NCI-H2227 treated with DMSO at 0.1 percent for 48 hours (cell line): ENCODE measurements around the gene GRK6.
"Not testable (repeated sequence)": the region's sequence is repeated elsewhere in the genome, so short reads cannot be mapped to it uniquely, and the experiment has no call there.

Experiments
- DNase-seq: peaks from one replicate; lab custom pipeline; 2025; lab: John Stamatoyannopoulos, UW

GRK6 gene

DNA sequence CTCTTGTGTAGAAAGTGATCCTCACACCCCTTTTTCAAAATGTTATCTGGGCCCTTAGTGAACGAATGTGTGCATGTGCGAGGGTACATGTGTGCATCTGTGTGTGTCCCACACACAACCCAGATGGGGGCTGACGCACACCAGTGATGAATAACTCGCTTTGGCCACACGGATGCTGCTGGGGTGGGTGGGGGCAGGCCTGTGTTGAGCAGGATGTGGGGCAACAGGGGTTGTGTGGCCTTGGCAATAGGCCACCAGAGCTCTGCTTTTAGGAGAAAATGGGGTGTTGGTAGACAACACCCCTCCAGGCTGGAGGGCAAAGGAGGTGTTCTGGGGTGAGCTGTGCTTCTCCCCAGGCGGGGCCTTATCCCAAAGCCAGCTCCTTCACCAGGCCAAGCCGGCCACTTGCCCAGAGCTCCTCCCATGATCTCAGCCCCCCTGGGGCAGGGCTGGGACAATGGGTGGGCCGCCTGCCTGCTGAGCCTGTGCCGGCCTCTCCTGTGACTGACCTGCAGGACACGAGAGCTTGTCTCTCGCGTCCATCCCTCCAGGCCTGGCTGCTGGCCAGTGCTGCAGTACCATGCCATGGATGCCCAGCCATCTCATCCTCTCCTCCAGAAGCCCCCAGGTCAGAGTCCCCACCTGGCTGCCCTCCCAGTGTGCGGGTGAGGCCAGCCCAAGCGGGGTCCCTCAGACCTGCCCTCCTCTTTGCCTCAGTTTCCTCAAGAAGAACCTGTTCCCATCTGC, 45.3 kb downstream of the GRK6 start:
- DNase-seq, result no peak

DNA sequence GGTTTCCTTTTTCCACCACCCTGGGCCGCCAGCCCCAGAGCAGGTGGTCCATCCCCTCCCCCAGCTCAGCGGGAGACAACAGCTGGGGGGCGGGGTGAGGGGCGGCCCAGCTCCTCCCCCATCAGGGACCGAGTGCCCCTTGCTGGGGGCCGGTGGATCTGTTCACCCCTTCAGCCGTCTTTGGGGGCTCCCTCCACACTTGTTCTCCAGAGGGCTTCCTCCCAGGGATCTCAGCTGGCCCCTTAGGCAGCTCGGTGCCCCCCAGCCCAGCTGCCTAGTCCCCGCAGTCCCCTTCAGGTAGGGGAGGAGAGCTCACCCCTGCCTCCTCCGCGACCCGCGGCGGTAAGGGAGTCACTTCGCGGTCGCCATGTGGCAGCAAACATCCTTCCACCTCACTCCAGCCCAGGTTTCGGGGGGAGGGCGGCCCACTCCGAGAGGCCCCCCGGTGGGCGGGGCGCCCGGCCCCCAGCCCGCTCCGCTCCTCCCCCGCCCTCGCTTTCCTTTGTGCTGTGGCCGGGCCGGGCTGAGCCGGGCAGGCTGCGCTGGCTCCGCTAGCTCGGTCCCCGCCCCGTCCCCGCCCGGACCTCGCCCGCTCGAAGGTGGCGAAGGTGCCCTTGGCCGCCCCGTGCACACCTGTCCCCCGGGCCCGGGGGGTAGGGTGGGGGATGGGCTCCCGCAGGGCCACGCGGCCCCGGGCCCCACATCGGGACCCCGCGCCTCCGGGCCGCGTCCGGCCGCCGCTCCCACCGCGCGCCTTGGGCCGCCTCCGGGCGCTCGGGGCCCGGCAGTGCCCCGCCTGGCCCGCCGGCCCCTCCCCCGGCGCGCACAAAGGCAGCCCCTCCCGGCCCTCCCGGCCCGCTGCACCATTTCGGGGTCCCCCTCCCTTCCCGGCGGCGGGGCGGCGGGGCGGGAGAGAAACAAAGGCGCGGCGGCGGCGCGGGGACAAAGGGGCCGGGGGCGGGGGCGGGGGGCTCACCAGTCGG, 46.3 kb downstream of the GRK6 start:
- no peak for DNase-seq

DNA sequence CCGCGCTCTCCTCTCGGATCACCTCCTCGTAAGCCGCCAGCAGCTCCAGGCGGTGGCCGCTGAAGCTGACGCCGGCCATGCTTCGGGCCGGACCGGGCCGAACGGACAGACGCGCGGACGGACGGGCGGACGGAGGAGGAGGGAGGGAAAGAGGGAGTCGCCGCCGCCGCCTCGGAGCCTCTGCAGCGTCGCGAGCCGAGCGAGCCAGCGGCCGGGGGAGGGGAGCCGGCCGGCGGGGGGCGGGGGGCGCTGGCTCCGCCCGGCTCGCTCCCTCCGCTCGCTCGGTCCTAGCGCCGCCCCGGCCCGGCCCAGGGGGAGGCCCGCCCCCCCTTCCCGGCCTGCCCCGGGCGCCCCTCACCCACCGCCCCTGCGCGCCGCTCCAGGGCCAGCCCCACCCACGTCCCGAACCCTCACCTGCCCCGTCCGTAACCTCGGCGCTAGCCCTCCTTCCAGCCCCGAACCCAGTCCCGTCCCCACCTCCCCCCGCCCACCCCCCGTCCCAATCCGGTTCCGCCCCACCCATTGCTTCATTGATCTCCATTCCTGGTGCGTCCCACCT, 47.0 kb downstream of the GRK6 start, which contains the start of gene DBN1:
Gene DBN1 (minus strand): TSS at position 192 of the 559 bp plus-strand sequence. CDS start 113 bp downstream, at position 79.
- DNase-seq, result no peak

DNA sequence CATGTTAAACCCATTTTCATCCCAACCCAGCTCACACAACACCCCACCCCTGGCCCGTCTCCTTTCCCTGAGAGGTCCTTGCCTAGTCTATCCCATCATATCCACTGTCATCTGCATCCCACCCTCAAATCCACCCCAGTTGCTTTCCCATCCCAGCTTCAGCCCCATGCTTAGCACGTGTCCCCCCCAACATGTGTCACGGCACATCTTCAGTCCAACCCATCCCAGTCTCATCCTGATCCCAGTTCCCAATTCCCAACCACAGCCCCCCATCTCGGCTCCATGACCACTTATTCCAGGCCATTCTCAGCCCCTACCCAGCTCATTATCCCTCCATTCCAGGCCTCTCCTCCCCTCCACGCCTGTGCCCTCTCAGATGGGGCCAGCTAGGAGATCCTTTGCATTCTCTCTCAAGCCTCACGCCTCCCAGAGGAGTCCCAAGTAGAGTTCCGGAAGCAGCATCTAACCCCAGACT, 47.6 kb downstream of the GRK6 start:
- DNase-seq, result no peak

DNA sequence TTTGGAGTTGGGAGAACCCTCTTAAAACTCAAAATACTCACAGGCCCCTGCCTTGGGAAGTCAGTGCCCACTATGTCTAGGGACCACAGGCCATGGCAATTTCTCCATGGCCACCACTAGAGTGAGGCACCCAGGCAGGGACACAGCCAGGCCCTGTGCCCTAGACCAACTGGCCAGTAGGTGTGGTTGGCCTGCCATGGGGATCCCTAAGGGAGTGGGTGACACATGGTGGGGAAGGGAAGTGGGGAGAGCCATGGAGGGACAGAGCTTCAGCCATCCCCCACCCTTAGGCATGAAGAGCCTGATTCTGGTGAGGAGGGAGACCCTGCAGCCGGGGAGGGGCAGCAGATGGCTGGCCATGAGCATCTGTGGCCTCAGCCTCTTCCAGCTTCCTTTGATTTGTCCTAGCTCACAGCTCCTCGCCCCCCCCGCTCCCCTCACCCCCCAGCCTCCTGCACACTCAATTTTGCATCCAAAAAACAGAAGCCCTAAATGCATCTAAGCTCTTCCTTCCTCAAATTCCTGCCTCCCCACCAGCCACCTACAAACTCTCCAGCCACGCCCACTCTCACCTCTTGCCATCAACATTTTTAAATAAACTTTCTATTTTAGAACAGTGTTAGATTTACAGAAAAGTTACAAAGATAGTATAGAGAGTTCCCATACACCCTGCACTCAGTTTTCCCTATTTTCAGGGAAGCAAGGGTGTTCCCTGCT, 48.5 kb downstream of the GRK6 start:
- DNase-seq, result no peak

DNA sequence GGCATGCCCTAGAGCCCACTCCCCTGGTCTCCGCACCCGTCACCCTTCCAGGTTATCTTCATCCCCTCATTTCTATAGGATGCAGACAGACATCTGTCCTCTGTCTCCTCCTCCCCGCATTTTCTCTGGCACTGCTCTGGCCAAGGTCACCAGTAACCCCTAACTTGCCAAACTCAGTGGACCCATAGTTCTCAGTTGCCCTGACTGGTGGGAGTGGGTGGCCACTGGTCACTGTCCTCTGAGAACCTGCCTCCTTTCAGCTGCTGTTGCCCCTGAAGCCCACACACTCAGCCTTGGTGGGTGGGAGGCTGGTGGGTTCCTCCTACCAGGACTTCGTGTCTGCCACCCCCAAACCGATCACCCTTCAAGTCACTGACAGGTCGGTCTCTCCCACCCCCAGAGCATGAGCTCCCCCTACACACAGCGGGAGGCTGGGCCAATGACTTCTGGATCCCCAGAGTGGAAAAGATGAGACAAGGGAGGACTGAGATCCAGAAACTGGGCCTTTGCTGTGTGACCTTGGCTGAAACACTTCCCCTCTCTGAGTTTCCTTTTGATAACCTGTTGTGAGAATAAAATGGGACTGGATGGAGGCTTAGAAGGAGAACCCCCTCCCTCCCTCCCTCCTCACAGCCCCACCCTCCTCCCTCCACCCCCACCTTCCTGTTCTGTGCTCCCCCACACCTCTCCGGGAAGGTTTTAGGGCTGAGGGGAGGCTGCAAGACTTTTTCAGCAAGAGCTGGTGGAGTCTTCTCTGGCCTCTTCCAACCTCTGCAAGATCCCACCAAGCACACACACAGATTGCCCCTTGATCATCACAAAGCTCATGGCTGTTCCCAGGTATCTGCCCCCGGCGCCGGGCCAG, 49.3 kb downstream of the GRK6 start:
- no peak for DNase-seq

DNA sequence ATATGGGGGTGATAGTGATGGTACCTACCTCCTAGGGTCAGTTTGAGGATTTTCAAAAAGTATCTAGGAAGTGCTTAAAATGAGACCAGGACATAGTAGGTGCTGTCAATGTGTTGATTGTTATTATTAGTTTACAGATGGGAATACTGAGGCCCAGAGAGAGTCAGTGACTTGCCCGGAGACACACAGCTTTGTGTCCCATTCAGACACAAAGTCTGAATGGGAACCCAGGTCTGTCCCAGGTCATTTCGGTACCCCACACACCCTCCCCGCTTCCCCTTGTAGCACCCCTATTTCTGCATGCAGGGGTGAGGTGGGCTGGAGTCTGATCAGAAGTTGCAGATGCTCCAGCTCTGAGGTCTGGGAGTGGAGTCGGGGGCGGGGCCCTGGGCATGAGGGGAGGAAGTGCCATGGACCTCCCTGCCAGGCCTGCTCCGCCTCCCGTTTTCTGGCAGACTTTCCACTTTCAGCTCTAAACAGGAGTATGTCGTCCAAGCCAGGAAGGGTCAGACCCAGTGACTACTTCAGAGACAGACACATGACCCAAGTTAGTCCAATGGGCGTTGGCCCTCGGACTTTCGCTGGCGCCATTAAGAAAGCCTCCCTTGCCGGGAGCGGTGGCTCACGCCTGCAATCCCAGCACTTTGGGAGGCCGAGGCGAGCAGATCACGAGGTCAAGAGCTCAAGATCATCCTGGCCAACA, 50.2 kb downstream of the GRK6 start:
- no peak for DNase-seq

DNA sequence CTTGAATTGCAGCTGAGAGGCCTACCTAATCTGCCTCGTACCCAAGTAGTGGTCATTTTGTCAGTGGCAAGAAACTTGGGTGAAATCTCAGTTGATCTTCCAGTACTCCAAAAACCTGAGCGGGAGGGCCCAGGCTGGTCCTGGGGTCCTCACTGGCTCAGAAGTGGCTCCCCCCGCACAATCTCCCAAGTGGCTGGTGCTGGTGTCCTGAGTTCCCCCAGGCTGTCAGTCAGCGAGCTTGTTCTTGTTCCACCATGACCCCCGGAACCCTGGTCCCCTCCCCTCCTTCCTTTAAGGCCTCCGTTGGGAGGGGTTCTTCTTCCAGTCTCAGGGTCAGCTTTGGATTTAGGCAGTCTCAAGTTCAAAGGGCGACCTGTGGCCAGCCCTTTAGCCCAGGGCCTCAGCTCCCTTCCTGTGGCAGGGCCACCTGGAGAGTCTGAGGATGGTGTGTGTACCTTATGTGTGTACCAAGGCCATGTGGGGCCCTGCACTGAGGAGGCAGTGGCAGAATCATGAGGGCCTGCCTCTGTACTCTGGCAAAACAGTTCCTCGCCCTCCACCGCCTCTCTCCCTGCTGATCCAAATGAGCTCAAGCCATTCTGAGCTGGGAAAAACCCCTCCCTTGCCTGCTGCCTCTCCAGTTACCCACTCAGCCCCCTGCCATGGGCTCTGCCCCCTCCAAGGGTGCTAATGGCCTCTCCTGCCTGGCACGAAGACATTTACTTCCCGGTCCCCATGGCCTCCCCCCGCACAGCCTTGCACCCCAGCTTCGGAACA, 51.4 kb downstream of the GRK6 start:
- DNase-seq, result no peak

DNA sequence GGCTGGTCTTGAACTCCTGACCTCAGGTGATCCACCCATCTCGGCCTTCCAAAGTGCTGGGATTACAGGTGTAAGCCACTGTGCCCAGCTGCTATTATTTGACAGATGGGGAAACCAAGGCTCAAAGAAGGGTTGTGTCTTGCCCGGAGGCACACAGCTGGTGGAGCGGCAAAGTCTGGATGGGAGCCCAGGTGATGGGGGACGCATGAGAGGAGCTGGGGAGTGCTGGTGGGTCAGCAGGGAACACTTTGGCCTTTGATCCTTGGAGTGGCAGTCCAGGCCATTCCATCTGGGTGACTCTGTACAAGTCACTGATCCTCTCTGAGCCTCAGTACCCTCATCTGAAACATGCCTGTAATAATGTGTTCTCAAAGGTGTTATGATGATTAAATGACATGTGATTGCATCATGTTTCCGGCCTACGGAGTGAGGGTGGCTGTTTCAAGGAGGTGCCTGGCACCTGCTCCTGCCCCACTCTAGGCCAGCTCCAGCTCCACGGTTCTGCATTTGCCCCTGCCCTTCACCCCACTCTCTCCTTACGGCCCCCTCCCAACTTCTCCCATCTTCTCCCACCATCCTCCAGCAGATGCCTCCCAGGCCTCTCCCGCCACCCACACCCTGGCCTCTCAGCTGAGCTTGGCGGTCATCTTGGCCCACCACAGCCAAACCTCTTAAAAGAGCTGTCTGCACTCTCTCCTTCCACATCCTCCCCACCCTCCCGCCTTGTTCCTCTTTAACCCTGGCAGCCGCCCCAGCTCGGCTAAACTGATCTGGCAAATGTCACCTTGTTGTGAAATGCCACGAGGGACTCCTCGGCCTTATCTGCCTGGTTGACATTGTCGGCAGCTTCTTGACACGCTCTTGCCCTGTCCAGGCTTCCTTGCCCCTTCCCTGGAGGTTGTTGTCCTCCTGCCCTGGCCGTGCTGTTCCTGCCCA, 52.5 kb downstream of the GRK6 start:
- no peak for DNase-seq

DNA sequence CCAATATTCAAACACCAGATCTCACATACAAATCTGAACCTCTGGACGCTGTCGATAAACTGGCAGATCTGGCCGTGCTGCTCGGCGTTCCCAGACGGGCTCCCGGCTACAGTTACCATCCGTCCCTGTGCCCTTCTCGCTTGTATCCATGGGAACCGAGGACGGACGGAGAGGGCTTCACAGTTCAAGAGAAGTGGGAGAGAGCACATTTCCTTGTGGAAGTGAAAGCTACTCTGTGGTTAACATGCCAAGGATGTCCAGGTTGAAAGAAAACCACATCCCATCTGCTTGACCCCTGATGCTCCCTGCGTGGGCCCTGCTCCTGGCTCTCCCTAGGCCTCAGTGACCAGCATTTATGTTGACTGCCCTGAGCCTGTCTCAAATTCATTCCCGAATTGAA, 53.3 kb downstream of the GRK6 start:
- DNase-seq, result no peak

DNA sequence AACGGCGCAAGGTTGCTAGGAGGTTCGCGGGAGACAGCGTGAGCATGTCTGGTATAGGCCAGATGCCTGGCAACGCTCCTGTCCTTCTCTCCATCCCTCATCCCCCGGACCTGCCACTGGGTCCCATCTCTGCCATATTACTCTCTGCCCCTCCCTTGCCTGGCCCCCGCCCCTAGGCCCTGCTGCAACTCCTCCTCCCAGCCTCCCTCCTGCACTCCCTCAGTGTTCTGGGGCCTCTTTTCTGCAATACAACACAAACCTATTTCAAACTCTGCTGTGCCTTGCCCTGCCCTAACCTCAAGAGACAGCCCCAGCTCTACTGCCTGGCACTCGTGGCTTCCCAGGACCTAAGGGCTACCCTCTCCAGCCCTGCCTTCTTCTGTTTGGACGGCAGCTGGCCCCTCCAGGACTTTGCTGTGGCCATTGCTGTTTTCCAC, 55.9 kb downstream of the GRK6 start:
- DNase-seq, result no peak

DNA sequence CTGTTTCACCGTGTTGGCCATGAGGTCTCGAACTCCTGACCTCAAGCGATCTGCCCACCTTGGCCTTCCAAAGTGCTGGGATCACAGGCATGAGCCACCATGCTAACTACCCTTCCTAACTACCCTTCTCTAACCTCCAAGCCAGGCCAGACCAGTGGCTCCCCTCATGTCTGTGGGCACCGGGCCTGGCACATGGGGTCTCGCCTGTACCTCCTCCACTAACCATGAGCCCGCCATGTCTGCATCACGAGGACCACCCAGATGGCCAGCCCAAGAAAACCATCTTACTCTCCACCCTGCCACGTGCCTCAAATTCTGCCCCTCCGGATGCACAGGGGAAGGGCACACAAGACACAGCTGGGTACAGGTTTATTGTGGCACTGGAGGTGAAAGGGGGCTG, 56.6 kb downstream of the GRK6 start:
- no peak for DNase-seq

DNA sequence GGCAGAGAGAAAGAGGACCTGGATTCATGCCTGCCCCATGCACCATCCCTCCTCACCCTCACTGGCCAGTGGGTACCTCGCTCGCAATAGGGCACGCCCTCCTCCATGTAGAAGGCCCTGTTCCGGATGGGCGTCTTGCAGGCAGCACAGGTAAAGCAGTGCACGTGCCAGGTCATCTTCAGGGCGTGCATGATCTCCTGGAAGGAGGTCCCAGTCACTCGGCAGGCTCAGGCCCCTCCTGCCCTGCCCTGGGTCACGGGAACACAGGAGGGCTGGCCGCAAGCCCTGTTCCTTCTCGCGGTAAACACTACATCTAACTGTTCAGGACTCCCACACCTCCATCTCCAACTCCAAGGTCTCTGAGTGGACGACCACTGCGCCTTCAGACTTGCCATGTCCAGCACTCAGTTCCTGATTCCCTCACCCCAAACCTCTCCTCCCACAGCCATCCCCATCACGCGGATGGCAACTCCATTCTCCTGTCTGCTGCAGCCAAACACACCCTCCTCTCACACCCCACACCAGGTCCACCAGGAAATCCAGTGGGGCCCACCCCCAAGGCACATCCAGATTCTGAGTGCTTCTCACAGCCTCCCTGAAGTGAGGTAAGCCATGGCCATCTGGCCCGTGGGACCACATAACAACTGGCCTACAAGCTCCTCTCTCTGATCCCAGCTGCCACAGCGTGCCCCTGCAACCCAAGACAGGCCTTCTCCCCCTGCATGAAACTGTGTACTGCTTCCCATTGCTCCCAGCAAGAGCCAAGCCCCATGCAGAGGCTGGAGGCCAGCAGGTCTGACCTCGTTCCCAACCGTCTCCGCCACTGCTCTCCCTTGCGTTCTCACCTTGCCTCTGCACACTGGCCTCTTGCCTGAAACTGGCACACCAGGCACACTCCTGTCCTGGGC, 57.8 kb downstream of the GRK6 start:
- DNase-seq, result no peak

DNA sequence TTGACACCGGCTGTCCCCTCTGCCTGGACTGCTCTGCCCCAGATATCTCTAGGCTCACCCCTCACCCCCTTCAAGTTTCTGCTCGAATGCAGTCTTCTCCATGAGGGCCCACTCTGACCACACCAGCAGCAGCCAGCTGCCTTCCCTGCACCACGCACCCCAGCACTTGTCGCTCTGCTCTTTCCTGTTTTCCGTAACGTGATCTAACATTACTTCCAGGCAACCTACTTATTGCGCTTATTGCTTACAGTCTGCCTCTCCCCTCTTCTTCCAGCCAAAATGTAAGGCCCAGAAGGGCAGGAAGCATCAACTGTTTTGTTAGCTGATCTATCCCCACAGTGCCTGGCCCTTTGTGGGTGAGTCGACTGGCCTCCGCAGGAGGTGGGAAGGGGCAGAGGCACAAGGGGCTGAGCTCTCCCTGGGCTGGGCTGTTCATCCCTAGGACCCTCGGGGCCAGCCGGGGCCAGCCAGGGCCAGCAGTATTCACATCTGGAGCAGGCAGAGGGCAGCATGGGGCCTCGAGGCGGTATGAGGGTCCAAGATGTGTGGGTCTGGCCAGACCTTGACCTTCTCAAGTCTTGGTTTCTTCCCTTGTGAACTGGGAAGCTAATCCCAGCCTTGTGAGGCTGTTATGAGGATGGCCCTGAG, 58.5 kb downstream of the GRK6 start:
- no peak for DNase-seq

DNA sequence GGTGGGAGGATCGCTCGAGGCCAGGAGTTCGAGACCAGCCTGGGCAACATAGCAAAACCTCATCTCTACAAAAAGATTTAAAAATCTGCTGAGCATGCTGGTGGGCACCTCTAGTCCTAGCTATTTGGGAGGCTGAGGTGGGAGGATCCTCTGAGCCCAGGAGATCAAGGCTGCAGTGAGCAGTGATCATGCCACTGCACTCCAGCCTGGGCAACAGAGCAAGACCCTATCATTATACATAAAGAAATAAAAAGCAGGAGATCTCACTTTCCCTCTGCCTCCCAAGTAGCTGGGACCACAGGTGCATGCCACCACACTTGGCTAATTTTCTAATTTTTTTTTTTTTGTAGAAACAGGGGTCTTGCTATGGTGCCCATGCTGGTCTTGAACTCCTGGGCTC, 59.3 kb downstream of the GRK6 start:
- DNase-seq, result not testable (repeated sequence)

DNA sequence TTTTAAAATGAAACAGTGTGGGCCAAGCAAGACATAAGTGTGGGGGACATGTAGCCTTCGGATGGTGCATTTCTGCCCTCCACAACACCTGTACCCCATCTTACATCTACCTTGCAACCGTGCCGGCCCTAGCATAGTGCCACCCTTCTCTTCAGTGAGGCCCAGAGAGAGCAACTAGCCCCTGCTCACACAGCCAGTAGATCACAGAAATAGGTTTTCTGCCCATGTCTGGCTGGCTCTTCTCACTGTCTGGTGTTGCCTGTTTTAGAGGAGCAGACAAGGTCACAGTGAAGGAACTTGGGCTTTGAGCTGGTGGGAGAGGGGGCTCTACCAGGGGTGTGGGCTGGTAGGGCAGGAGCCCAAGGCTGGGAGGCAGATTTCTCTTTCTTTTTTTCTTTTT, 59.8 kb downstream of the GRK6 start:
- DNase-seq, result no peak

DNA sequence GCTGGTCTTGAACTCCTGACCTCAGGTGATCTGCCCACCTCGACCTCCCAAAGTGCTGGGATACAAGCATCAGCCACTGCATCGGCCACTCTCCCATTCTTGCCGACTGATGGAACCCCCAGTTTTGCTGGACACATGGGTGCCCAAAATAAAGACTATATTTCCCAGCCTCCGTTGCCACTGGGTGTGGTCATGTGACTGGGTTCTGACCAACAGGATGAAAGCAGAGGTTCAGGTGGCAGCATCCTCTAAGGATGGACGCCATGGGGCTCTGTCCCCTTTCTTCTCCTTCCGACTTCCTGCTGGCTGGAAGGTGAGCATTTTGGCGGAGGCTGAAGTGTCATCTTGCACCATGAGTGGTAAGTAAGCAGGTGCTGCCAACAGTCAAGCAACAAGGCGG, 60.7 kb downstream of the GRK6 start:
- DNase-seq, result no peak
